GM12864 (cell line): ENCODE measurements around the gene NECTIN2.
"Not testable (repeated sequence)": the region's sequence is repeated elsewhere in the genome, so short reads cannot be mapped to it uniquely, and the experiment has no call there.

ENCODE experiments used
- DNase-seq: peaks from one replicate; pipeline ENCODE4 v3.0.0-alpha.2; 2011; ENCODE audit warnings: low read depth
- H3K4me3 ChIP-seq: 2 replicates; pipeline ENCODE4 v1.5.1; 2011; ENCODE audit warnings: mild to moderate bottlenecking, low read depth, low read length, control low read depth
- CTCF ChIP-seq: IDR thresholded peaks from 2 replicates; pipeline ENCODE4 v1.5.1; 2011; ENCODE audit warnings: low read depth, mild to moderate bottlenecking, moderate library complexity, low read length, control low read depth, inconsistent platforms; ENCODE audit errors: missing control alignments

The NECTIN2 gene

GRCh38 chr19:44887648-44888047 lies 41.6 kb downstream of the NECTIN2 start:
- no peak overlapping the region for H3K4me3 ChIP-seq
- no peak for DNase-seq
- TF ChIP-seq CTCF: no peak

DNA sequence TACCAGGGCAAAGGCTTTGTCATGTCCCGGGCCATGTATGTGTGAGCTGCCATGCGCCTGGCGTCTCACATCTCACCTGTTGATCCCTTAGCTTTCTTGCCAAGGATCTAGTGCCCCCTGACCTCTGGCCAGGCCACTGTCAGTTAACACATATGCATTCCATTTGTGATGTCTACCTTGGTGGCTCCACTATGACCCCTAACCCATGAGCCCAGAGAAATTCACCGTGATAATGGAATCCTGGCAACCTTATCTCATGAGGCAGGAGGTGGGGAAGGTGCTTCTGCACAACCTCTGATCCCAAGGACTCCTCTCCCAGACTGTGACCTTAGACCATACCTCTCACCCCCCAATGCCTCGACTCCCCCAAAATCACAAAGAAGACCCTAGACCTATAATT lies 42.2 kb downstream of the NECTIN2 start:
- not testable (repeated sequence) for H3K4me3 ChIP-seq, DNase-seq

GRCh38 chr19:44889830-44890365 lies 43.8 kb downstream of the NECTIN2 start:
- H3K4me3 ChIP-seq: peak overlapping the region; percentile 65
- TF ChIP-seq CTCF: no peak
- no peak for DNase-seq

DNA sequence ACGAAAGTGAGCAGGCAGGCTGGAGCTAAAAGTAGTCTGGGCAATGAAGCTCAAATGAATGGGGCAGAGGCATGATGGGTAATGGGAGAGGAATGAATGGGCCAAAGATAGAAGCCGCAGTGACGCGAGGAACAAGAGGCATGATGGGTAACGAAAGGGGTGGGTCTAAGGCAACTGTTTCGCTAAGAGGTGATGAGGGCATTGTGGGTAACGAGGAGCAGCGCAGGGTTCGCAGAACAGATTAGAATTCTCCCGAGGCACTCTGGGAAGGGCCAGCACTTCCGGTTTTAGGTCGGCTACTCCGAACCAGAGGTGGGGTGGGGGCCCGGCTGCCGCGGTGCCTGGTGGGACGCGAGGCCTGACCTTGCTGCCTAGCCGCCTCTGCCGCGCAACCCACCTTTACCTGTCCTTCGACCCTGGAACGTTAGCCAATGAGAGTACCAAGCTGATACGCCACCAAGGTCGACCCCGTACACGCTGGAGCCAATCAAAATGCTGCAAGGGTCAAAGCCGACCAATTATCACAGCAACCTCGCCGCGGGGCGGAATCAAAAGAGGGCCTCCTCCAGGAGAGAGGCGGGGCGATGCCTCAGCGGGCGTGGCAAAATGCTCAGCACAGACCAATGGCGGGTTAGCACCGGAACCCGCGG lies 44.4 kb downstream of the NECTIN2 start:
- peak overlapping the region; percentile 65 for H3K4me3 ChIP-seq
- DNase-seq: peak; percentile 100
- no peak for TF ChIP-seq CTCF

GRCh38 chr19:44891016-44891882 lies 45.2 kb downstream of the NECTIN2 start, which contains the start of gene TOMM40:
TOMM40 (plus strand) TSS chr19:44891254; CDS start chr19:44891416, 162 bp downstream.
- peak within 1 kb of the TSS; percentile 85 for H3K4me3 ChIP-seq
- TF ChIP-seq CTCF: no peak
- peak; percentile 99 for DNase-seq

DNA sequence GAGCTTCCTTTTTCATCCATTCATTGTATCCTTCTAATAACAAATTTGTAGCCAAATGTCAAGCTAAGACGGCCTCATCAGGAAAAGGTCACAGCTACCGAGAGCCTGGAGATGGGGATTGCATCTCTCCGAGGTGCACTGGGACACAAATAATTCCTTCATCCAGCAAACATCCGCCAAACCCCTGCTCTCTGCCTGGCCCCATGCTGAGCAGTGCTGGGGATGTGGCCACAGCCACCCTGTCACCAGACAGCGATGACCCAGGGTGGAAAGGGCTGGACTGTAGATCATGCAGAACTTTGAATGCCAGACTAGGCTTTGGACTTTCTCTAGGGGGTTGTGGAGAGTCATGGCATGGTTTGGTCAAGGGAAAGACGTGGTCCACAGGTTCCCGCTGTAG lies 46.8 kb downstream of the NECTIN2 start:
- no peak overlapping the region; the same call in 1 of the 2 replicates for H3K4me3 ChIP-seq
- no peak for TF ChIP-seq CTCF
- DNase-seq: no peak

GRCh38 chr19:44893332-44894051 lies 47.4 kb downstream of the NECTIN2 start:
- H3K4me3 ChIP-seq: no peak overlapping the region
- no peak for DNase-seq
- TF ChIP-seq CTCF: no peak
